Body of pancreas (tissue), 4 donors: Measurements from ENCODE around the gene LRCH4. TPM values are rescaled to one million over a fixed set of nuclear protein-coding genes. Genes with fewer than 3 reads are reported as not detected.

Experiments
- ATAC-seq: fragments of 150-250 bp; one replicate; pipeline ENCODE4 v1.9.1; 2016
- DNase-seq, 4 donors: peaks; one replicate each; pipeline ENCODE4 v3.0.0-alpha.2; 2019
- H3K27ac ChIP-seq, 4 donors: fragments of 200-600 bp; sonication (generic); 1 replicate in 3 of 4; 2 replicates in 1 of 4; pipeline versions ENCODE4 v1.5.1 to v1.6.1; 2016 to 2019; ENCODE audit warnings: mild to moderate bottlenecking in 1 of 4, mixed read lengths in 1 of 4, moderate library complexity in 1 of 4
- H3K27me3 ChIP-seq, 2 donors: fragments of 200-600 bp; sonication (generic); one replicate each; pipeline ENCODE4 v1.6.0; 2016; ENCODE audit warnings: mild to moderate bottlenecking in 1 of 2
- H3K36me3 ChIP-seq, 2 donors: fragments of 200-600 bp; sonication (generic); replicated peaks in 1 of 2; 2 replicates each; pipeline ENCODE4 v1.5.1; 2016; ENCODE audit warnings: low read depth in 2 of 2; ENCODE audit not compliant: insufficient read depth in 1 of 2
- H3K4me1 ChIP-seq: fragments of 200-600 bp; sonication (generic); one replicate; pipeline ENCODE4 v1.6.0; 2016
- H3K4me3 ChIP-seq, 2 donors: fragments of 200-600 bp; sonication (generic); 1 replicate in 1 of 2; 2 replicates in 1 of 2; pipeline ENCODE4 v1.5.1; 2016 to 2019
- H3K9me3 ChIP-seq, 3 donors: fragments of 200-600 bp; sonication (generic); 1 replicate in 2 of 3; 2 replicates in 1 of 3; pipeline ENCODE4 v1.5.1; 2016
- CTCF ChIP-seq, 7 experiments: fragments of 450-650 bp in 4 of 7; fragments of 200-600 bp in 3 of 7; sonication (generic) in 3 of 7; IDR thresholded peaks; one replicate each; pipeline ENCODE4 v1.5.1; 2016 to 2019; ENCODE audit warnings: antibody characterized with exemption in 7 of 7
- POLR2A ChIP-seq, 3 donors: fragments of 450-650 bp; IDR thresholded peaks; one replicate each; pipeline ENCODE4 v1.6.1; 2016; ENCODE audit warnings: antibody characterized with exemption in 3 of 3, mild to moderate bottlenecking in 2 of 3
- WGBS, 2 donors: methylation state at CpG; one replicate each; pipeline ENCODE4 v1.1.5; 2017; 5-methylcytosine and 5-hydroxymethylcytosine counted together
- intact Hi-C: fragments of 100-400 bp; cut with DNase I; formaldehyde crosslinking; loops from one replicate; pipeline ENCODE4 v1.15.1; 2023
- total RNA-seq, 2 donors: library from RNA; depleted of rRNA; stranded (reverse); fragments of >200 nt; gene quantifications; one replicate each; pipeline ENCODE4 v1.1.0, GENCODE V29; 2016

The LRCH4 gene
- total RNA-seq, 2 donors from 2014 or later: 25.4 to 121 TPM

- no peak for DNase-seq
- Histone ChIP-seq H3K27ac (no peak overlapping the region), H3K36me3 (no peaks in the 10 kb centered on the region), H3K4me1 (peaks cover 25% of the 10 kb centered on the region), H3K27me3 (no peaks in the 10 kb centered on the region), H3K9me3 (no peaks in the 10 kb centered on the region), H3K4me3 (no peak overlapping the region)
- ATAC-seq: no peak
- no peak for TF ChIP-seq POLR2A (IDR thresholded peaks at IDR 0.05)
- TF ChIP-seq CTCF (IDR thresholded peaks at IDR 0.05): no peak
- WGBS, 2 donors: 73 to 78% methylated on average over 8 of the region's 8 CpGs
- intact Hi-C loops: no loop called here
Measured at GRCh38 chr7:100607111-100607510, 21.2 kb upstream of the LRCH4 start.

- intact Hi-C loops: no loop called here
- no peak overlapping the region for H3K27ac ChIP-seq
- no peak for DNase-seq
- H3K27me3 ChIP-seq: no peaks in the 10 kb centered on the region
- no peaks in the 10 kb centered on the region for H3K9me3 ChIP-seq
- no peaks in the 10 kb centered on the region for H3K36me3 ChIP-seq
- 88 to 90% methylated on average over 8 to 12 of the region's 12 CpGs for WGBS, 2 donors
- no peak for ATAC-seq
- peaks cover 25% of the 10 kb centered on the region for H3K4me1 ChIP-seq
- TF ChIP-seq CTCF (IDR thresholded peaks at IDR 0.05) (no peak), POLR2A (IDR thresholded peaks at IDR 0.05) (no peak)
- no peak overlapping the region for H3K4me3 ChIP-seq
Measured at GRCh38 chr7:100606313-100606712, 20.4 kb upstream of the LRCH4 start.

- DNase-seq: peak; percentile 38 to 64 (median 59)
- H3K4me1 ChIP-seq: peaks cover 25% of the 10 kb centered on the region
- intact Hi-C loops: no loop called here
- WGBS, 2 donors: 3 to 6% methylated on average over 9 to 63 of the region's 68 CpGs
- H3K27me3 ChIP-seq: no peaks in the 10 kb centered on the region
- no peaks in the 10 kb centered on the region for H3K36me3 ChIP-seq
- peak overlapping the region; percentile 25 to 80 (median 76) for H3K27ac ChIP-seq
- TF ChIP-seq CTCF (IDR thresholded peaks at IDR 0.05) (no peak), POLR2A (IDR thresholded peaks at IDR 0.05) (peak in 2 of 3 donors; percentile 14 to 27)
- H3K9me3 ChIP-seq: no peaks in the 10 kb centered on the region
- ATAC-seq: peak; percentile 29
- peak overlapping the region; percentile 26 to 62 for H3K4me3 ChIP-seq
Measured at GRCh38 chr7:100604976-100605911, 19.3 kb upstream of the LRCH4 start.

- DNase-seq (peak; percentile 71 to 78 (median 78)), ATAC-seq (peak; percentile 77)
- peak overlapping the region; percentile 25 to 80 (median 76) for H3K27ac ChIP-seq
- peak overlapping the region; percentile 26 to 62 for H3K4me3 ChIP-seq
- intact Hi-C loops: no loop called here
- TF ChIP-seq CTCF (IDR thresholded peaks at IDR 0.05) (peak; percentile 15 to 56 (median 33)), POLR2A (IDR thresholded peaks at IDR 0.05) (peak in 2 of 3 donors; percentile 47 to 50)
- H3K36me3 ChIP-seq: no peaks in the 10 kb centered on the region
- H3K4me1 ChIP-seq: peaks cover 25% of the 10 kb centered on the region
- no peaks in the 10 kb centered on the region for H3K27me3 ChIP-seq
- no peaks in the 10 kb centered on the region for H3K9me3 ChIP-seq
- WGBS, 2 donors: 0 to 1% methylated on average over 2 to 44 of the region's 70 CpGs
Measured at GRCh38 chr7:100604028-100604975, 18.4 kb upstream of the LRCH4 start.
